HG02840 (cell line): Measurements from ENCODE around the gene SHROOM1.
"Not testable (repeated sequence)": the region's sequence is repeated elsewhere in the genome, so short reads cannot be mapped to it uniquely, and the experiment has no call there.

Experiments
- ATAC-seq: cut with Tn5 transposase; IDR thresholded peaks from one replicate; pipeline ENCODE4 v1.9.1; 2021; ENCODE audit warnings: mild to moderate bottlenecking, moderate library complexity, moderate number of reproducible peaks; ENCODE audit not compliant: unreplicated experiment, low FRiP score

SHROOM1 gene

GRCh38 chr5:132812123-132812765, 18.2 kb downstream of the SHROOM1 start:
- no peak for ATAC-seq

- ATAC-seq: no peak
Measured at GRCh38 chr5:132810605-132811004, 19.8 kb downstream of the SHROOM1 start.

GRCh38 chr5:132808866-132809265, 21.6 kb downstream of the SHROOM1 start:
- ATAC-seq: no peak

- no peak for ATAC-seq
Measured at GRCh38 chr5:132808448-132808847, 22.0 kb downstream of the SHROOM1 start.

- ATAC-seq: no peak
Measured at GRCh38 chr5:132807163-132807838, 23.1 kb downstream of the SHROOM1 start.

GRCh38 chr5:132806804-132807162, 23.7 kb downstream of the SHROOM1 start:
- ATAC-seq: not testable (repeated sequence)

- ATAC-seq: not testable (repeated sequence)
Measured at GRCh38 chr5:132805872-132806271, 24.6 kb downstream of the SHROOM1 start.

GRCh38 chr5:132804219-132804618, 26.2 kb downstream of the SHROOM1 start:
- not testable (repeated sequence) for ATAC-seq

- ATAC-seq: not testable (repeated sequence)
Measured at GRCh38 chr5:132802685-132803066, 27.8 kb downstream of the SHROOM1 start.

GRCh38 chr5:132802044-132802684, 28.3 kb downstream of the SHROOM1 start:
- no peak for ATAC-seq

GRCh38 chr5:132800545-132800944, 29.9 kb downstream of the SHROOM1 start:
- no peak for ATAC-seq

- no peak for ATAC-seq
Measured at GRCh38 chr5:132799392-132799791, 31.1 kb downstream of the SHROOM1 start.

GRCh38 chr5:132797651-132798050, 32.8 kb downstream of the SHROOM1 start:
- ATAC-seq: no peak

GRCh38 chr5:132791026-132791425, 39.4 kb downstream of the SHROOM1 start:
- ATAC-seq: no peak

GRCh38 chr5:132790201-132790865, 40.1 kb downstream of the SHROOM1 start:
- ATAC-seq: no peak

- no peak for ATAC-seq
Measured at GRCh38 chr5:132788990-132789886, 41.2 kb downstream of the SHROOM1 start.

- ATAC-seq: no peak
Measured at GRCh38 chr5:132788508-132788907, 41.9 kb downstream of the SHROOM1 start.

GRCh38 chr5:132787076-132787475, 43.4 kb downstream of the SHROOM1 start:
- no peak for ATAC-seq

GRCh38 chr5:132785864-132786263, 44.6 kb downstream of the SHROOM1 start:
- no peak for ATAC-seq

- no peak for ATAC-seq
Measured at GRCh38 chr5:132785365-132785764, 45.1 kb downstream of the SHROOM1 start.
